Karpas-422 (cell line): ENCODE results near the gene ZFR2. TPM values are rescaled to one million over a fixed set of nuclear protein-coding genes. Genes with fewer than 3 reads are reported as not detected.
A peak's percentile ranks its signal among the peaks of the same experiment; 100 is the strongest.

ENCODE experiments used
- DNase-seq: peaks from one replicate; pipeline ENCODE4 v3.0.0-alpha.2; 2015
- H2AFZ ChIP-seq: fragments of 200-600 bp; sonication (generic); 2 replicates; pipeline ENCODE4 v1.6.1; 2014; ENCODE audit warnings: antibody characterized with exemption, low read length, mixed read lengths
- H3K27ac ChIP-seq: fragments of 200-600 bp; sonication (generic); 2 replicates; pipeline ENCODE4 v1.5.1; 2014; ENCODE audit warnings: mild to moderate bottlenecking, low read length, moderate library complexity
- H3K27me3 ChIP-seq: fragments of 200-600 bp; sonication (generic); 2 replicates; pipeline ENCODE4 v1.6.1; 2014; ENCODE audit warnings: low read length, mixed read lengths
- H3K36me3 ChIP-seq: fragments of 200-600 bp; sonication (generic); 2 replicates; pipeline ENCODE4 v1.6.1; 2014; ENCODE audit warnings: low read length, mixed read lengths; ENCODE audit not compliant: insufficient read depth
- H3K4me1 ChIP-seq: fragments of 200-600 bp; sonication (generic); 2 replicates; pipeline ENCODE4 v1.6.1; 2014; ENCODE audit warnings: mild to moderate bottlenecking, low read length, mixed read lengths
- H3K4me2 ChIP-seq: fragments of 200-600 bp; sonication (generic); 2 replicates; pipeline ENCODE4 v1.6.1; 2014; ENCODE audit warnings: low read length, low read depth, mild to moderate bottlenecking; ENCODE audit not compliant: poor library complexity, severe bottlenecking
- H3K4me3 ChIP-seq: fragments of 200-600 bp; sonication (generic); 2 replicates; pipeline ENCODE4 v1.5.1; 2014; ENCODE audit warnings: mild to moderate bottlenecking, antibody characterized with exemption, low read length, mixed read lengths
- H3K79me2 ChIP-seq: fragments of 200-600 bp; sonication (generic); 2 replicates; pipeline ENCODE4 v1.6.1; 2014; ENCODE audit warnings: mild to moderate bottlenecking, low read length, mixed read lengths
- H3K9ac ChIP-seq: fragments of 200-600 bp; sonication (generic); 2 replicates; pipeline ENCODE4 v1.6.0; 2014; ENCODE audit warnings: low read length
- H3K9me2 ChIP-seq: fragments of 200-600 bp; sonication (generic), shearing (Covaris generic); replicated peaks from 2 replicates; pipeline ENCODE4 v1.6.0; 2014; ENCODE audit warnings: mild to moderate bottlenecking, low read length, moderate library complexity; ENCODE audit not compliant: insufficient read depth
- H3K9me3 ChIP-seq: fragments of 300-700, 200-600 bp; sonication (generic); 2 replicates; pipeline ENCODE4 v1.6.1; 2014; ENCODE audit warnings: low read length, mixed read lengths
- H4K20me1 ChIP-seq: fragments of 200-600 bp; sonication (generic); 2 replicates; pipeline ENCODE4 v1.6.1; 2014; ENCODE audit warnings: mild to moderate bottlenecking, antibody characterized with exemption, low read length, low read depth; ENCODE audit not compliant: insufficient read depth
- total RNA-seq: library from RNA; depleted of rRNA; stranded (reverse); fragments of >200 nt; shearing (Covaris generic); gene quantifications from 2 replicates; pipeline ENCODE4 v1.2.3, GENCODE V29; 2014; ENCODE audit warnings: low replicate concordance

ZFR2 gene
- total RNA-seq, 1 experiment from 2014 or later, result not detected

GRCh38 chr19:3776479-3777040, 92.3 kb downstream of the ZFR2 start:
- Histone ChIP-seq H3K9me3 (peaks cover 8% of the 10 kb centered on the region; the same call in 1 of the 2 replicates), H3K79me2 (no peaks in the 10 kb centered on the region)

GRCh38 chr19:3775831-3776230, 93.0 kb downstream of the ZFR2 start:
- no peak overlapping the region for H3K4me3 ChIP-seq
- H3K9ac ChIP-seq, result no peak overlapping the region
- no peaks in the 10 kb centered on the region for H3K4me1 ChIP-seq
- no peaks in the 10 kb centered on the region for H4K20me1 ChIP-seq
- no peak overlapping the region for H3K27ac ChIP-seq
- no peaks in the 10 kb centered on the region for H3K27me3 ChIP-seq
- peaks cover under 1% of the 10 kb centered on the region; the same call in 1 of the 2 replicates for H3K9me3 ChIP-seq
- no peaks in the 10 kb centered on the region for H3K36me3 ChIP-seq
- no peak overlapping the region for H2AFZ ChIP-seq
- no peak for DNase-seq
- no peaks in the 10 kb centered on the region for H3K79me2 ChIP-seq
- no peak overlapping the region for H3K4me2 ChIP-seq
- no peaks in the 10 kb centered on the region for H3K9me2 ChIP-seq

More at GRCh38 chr19:3776479-3777040, 92.3 kb downstream of the ZFR2 start:
- no peak overlapping the region for H3K27ac ChIP-seq
- no peaks in the 10 kb centered on the region for H3K9me2 ChIP-seq
- no peak overlapping the region for H3K4me3 ChIP-seq
- no peaks in the 10 kb centered on the region for H3K4me1 ChIP-seq
- H3K36me3 ChIP-seq, result no peaks in the 10 kb centered on the region
- no peak overlapping the region for H2AFZ ChIP-seq
- no peaks in the 10 kb centered on the region for H3K27me3 ChIP-seq
- no peaks in the 10 kb centered on the region for H4K20me1 ChIP-seq
- H3K9ac ChIP-seq, result no peak overlapping the region
- no peak overlapping the region for H3K4me2 ChIP-seq
- DNase-seq, result peak; percentile 52

- Histone ChIP-seq H3K9me2 (no peaks in the 10 kb centered on the region), H3K36me3 (no peaks in the 10 kb centered on the region), H2AFZ (no peak overlapping the region), H3K9me3 (no peaks in the 10 kb centered on the region), H3K4me2 (no peak overlapping the region), H3K9ac (no peak overlapping the region), H3K4me1 (no peaks in the 10 kb centered on the region), H3K27me3 (no peaks in the 10 kb centered on the region), H3K79me2 (no peaks in the 10 kb centered on the region), H4K20me1 (no peaks in the 10 kb centered on the region), H3K4me3 (no peak overlapping the region), H3K27ac (no peak overlapping the region)
- DNase-seq, result no peak
Measured at GRCh38 chr19:3775374-3775711, 93.5 kb downstream of the ZFR2 start.

- Histone ChIP-seq H3K9ac (no peak overlapping the region), H3K27me3 (no peaks in the 10 kb centered on the region), H3K27ac (no peak overlapping the region), H3K4me2 (no peak overlapping the region), H3K9me2 (no peaks in the 10 kb centered on the region), H3K4me3 (no peak overlapping the region), H2AFZ (no peak overlapping the region), H3K36me3 (no peaks in the 10 kb centered on the region), H3K4me1 (no peaks in the 10 kb centered on the region), H3K79me2 (no peaks in the 10 kb centered on the region), H3K9me3 (no peaks in the 10 kb centered on the region), H4K20me1 (no peaks in the 10 kb centered on the region)
- DNase-seq, result no peak
Measured at GRCh38 chr19:3774621-3775373, 94.0 kb downstream of the ZFR2 start.

GRCh38 chr19:3773814-3774515, 94.9 kb downstream of the ZFR2 start:
- no peak overlapping the region for H3K4me3 ChIP-seq
- no peaks in the 10 kb centered on the region for H3K9me3 ChIP-seq
- H4K20me1 ChIP-seq, result no peaks in the 10 kb centered on the region
- H2AFZ ChIP-seq, result no peak overlapping the region
- H3K27me3 ChIP-seq, result no peaks in the 10 kb centered on the region
- no peak overlapping the region for H3K4me2 ChIP-seq
- H3K27ac ChIP-seq, result no peak overlapping the region
- H3K9me2 ChIP-seq, result no peaks in the 10 kb centered on the region
- H3K9ac ChIP-seq, result no peak overlapping the region
- H3K36me3 ChIP-seq, result no peaks in the 10 kb centered on the region
- no peak for DNase-seq
- no peaks in the 10 kb centered on the region for H3K79me2 ChIP-seq
- H3K4me1 ChIP-seq, result no peaks in the 10 kb centered on the region

GRCh38 chr19:3771906-3772455, 96.9 kb downstream of the ZFR2 start, which contains the start of gene RAX2:
Gene RAX2 (minus strand): TSS chr19:3772228. CDS start chr19:3771742, 486 bp downstream.
- Histone ChIP-seq H3K9me3 (no peaks in the 10 kb centered on the region), H3K79me2 (no peaks in the 10 kb centered on the region), H3K4me1 (no peaks in the 10 kb centered on the region), H3K27me3 (no peaks in the 10 kb centered on the region), H3K4me3 (no peak within 1 kb of the TSS), H3K9ac (no peak within 1 kb of the TSS), H3K36me3 (no peaks in the 10 kb centered on the region), H3K9me2 (no peaks in the 10 kb centered on the region), H2AFZ (no peak within 1 kb of the TSS), H3K4me2 (no peak within 1 kb of the TSS), H3K27ac (no peak within 1 kb of the TSS), H4K20me1 (no peaks in the 10 kb centered on the region)
- no peak for DNase-seq

- DNase-seq, result no peak
- H3K4me2 ChIP-seq, result no peak overlapping the region
- H3K9me2 ChIP-seq, result no peaks in the 10 kb centered on the region
- no peak overlapping the region for H3K4me3 ChIP-seq
- no peaks in the 10 kb centered on the region for H4K20me1 ChIP-seq
- H3K4me1 ChIP-seq, result no peaks in the 10 kb centered on the region
- no peaks in the 10 kb centered on the region for H3K36me3 ChIP-seq
- no peak overlapping the region for H3K27ac ChIP-seq
- no peak overlapping the region for H3K9ac ChIP-seq
- H3K27me3 ChIP-seq, result no peaks in the 10 kb centered on the region
- no peaks in the 10 kb centered on the region for H3K79me2 ChIP-seq
- no peaks in the 10 kb centered on the region for H3K9me3 ChIP-seq
- no peak overlapping the region for H2AFZ ChIP-seq
Measured at GRCh38 chr19:3771000-3771905, 97.6 kb downstream of the ZFR2 start.
